SK-N-MC (cell line): ENCODE results near the gene SNAPC4.
"Not testable (repeated sequence)": the region's sequence is repeated elsewhere in the genome, so short reads cannot be mapped to it uniquely, and the experiment has no call there.

ENCODE experiments used
- DNase-seq: peaks from one replicate; pipeline ENCODE4 v3.0.0-alpha.2; 2011; ENCODE audit warnings: low read depth, low spot score
- H3K27ac ChIP-seq: fragments of 200-600 bp; sonication (generic); 2 replicates; pipeline ENCODE4 v1.5.1; 2016; ENCODE audit warnings: mixed run types
- H3K36me3 ChIP-seq: fragments of 200-600 bp; sonication (generic); 2 replicates; pipeline ENCODE4 v1.6.1; 2017; ENCODE audit warnings: antibody characterized with exemption, low read length, mixed read lengths; ENCODE audit not compliant: insufficient read depth
- H3K4me3 ChIP-seq: fragments of 200-600 bp; sonication (generic); 2 replicates; pipeline ENCODE4 v1.5.1; 2016
- H3K9ac ChIP-seq: fragments of 200-600 bp; sonication (generic); 2 replicates; pipeline ENCODE4 v1.8.0; 2017; ENCODE audit warnings: mixed run types, mixed read lengths; ENCODE audit not compliant: insufficient read length
- H3K9me3 ChIP-seq: fragments of 200-600 bp; sonication (generic); 2 replicates; pipeline ENCODE4 v1.6.1; 2017; ENCODE audit warnings: low read depth, mild to moderate bottlenecking, antibody characterized with exemption, low read length, moderate library complexity, mixed read lengths
- EZH2 ChIP-seq: fragments of 200-600 bp; sonication (generic); IDR thresholded peaks from one replicate; pipeline ENCODE4 v1.6.1; 2017; ENCODE audit warnings: antibody characterized with exemption
- FOXP2 ChIP-seq: optimal IDR thresholded peaks from 2 replicates; pipeline ENCODE3; 2011; ENCODE audit warnings: mild to moderate bottlenecking, moderate library complexity; ENCODE audit not compliant: insufficient read depth; ENCODE audit errors: extremely low read length, control extremely low read depth
- POLR2AphosphoS5 ChIP-seq: IDR thresholded peaks from 2 replicates; pipeline ENCODE4 v1.6.1; 2012; ENCODE audit warnings: mild to moderate bottlenecking, low read depth, low read length, borderline replicate concordance

The SNAPC4 gene

GRCh38 chr9:136429683-136430491, 29.9 kb upstream of the SNAPC4 start:
- Histone ChIP-seq H3K9me3 (no peaks in the 10 kb centered on the region), H3K27ac (no peak overlapping the region), H3K9ac (no peak overlapping the region), H3K36me3 (no peaks in the 10 kb centered on the region; the same call in 1 of the 2 replicates), H3K4me3 (no peak overlapping the region)
- DNase-seq = no peak
- TF ChIP-seq EZH2 = no peak

DNA sequence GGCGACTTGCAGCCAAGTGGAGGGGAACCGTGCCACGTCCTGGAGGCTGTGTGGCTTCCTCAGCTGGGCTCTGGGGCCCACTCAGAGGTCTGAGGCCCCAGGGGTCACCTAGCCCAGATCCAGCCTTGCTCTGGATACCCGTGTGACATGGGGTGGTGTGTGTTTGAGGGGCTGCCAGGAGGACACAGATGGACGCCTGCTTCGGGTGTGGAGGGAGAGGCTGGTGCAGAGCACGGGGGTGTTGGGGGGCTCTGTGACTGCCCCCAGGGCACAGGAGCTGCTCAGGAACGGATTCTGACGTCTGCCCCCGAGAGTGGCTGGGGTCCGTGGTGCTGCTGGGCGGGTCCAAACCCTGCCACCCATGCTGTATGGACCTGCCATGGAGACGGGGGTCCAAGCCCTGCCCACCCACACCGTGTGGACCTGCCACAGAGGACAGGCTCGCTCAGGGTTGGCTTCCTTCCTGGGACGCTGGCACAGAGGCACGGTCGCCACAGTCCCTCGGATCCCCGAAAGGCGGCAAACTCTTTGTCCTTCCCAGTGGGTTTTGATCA, 29.2 kb upstream of the SNAPC4 start:
- peaks cover 4% of the 10 kb centered on the region; the same call in 1 of the 2 replicates for H3K36me3 ChIP-seq
- no peak for DNase-seq
- no peak overlapping the region for H3K27ac ChIP-seq
- no peak; the same call in 1 of the 2 replicates for TF ChIP-seq POLR2AphosphoS5
- H3K9ac ChIP-seq = no peak overlapping the region
- no peaks in the 10 kb centered on the region for H3K9me3 ChIP-seq
- no peak overlapping the region for H3K4me3 ChIP-seq

DNA sequence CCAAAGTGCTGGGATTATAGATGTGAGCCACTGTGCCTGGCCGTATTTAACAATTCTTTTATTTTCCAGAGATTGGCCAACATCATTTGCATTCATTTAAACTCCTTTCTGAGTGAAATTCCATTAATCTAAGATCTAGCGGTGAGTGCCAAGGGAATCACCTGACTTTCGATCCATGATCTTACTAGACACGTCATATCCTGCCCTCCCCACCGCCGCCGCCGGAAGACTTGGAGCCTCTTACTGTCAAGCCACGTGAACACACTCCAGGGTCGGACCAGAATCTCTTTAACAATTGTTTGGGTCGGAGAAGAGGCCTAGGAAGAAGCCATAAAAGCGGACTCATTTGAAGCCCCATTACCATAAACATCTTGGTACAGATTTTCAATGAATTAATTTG, 26.8 kb upstream of the SNAPC4 start:
- DNase-seq = no peak
- Histone ChIP-seq H3K27ac (no peak overlapping the region), H3K9ac (no peak overlapping the region), H3K4me3 (no peak overlapping the region), H3K9me3 (no peaks in the 10 kb centered on the region), H3K36me3 (peaks cover 24% of the 10 kb centered on the region; the same call in 1 of the 2 replicates)
- no peak for TF ChIP-seq FOXP2
- TF ChIP-seq EZH2 = no peak

- H3K27ac ChIP-seq, H3K9ac ChIP-seq, H3K9me3 ChIP-seq, H3K4me3 ChIP-seq, DNase-seq: not testable (repeated sequence)
- peaks cover 35% of the 10 kb centered on the region; the same call in 1 of the 2 replicates for H3K36me3 ChIP-seq
Observed at GRCh38 chr9:136425367-136425766, 25.4 kb upstream of the SNAPC4 start.

- no peak for DNase-seq
- Histone ChIP-seq H3K27ac (peak overlapping the region; percentile 46; the same call in 1 of the 2 replicates), H3K9me3 (no peaks in the 10 kb centered on the region), H3K36me3 (peaks cover 36% of the 10 kb centered on the region; the same call in 1 of the 2 replicates), H3K9ac (no peak overlapping the region), H3K4me3 (no peak overlapping the region)
- TF ChIP-seq POLR2AphosphoS5 (no peak), FOXP2 (no peak), EZH2 (no peak)
Observed at GRCh38 chr9:136424750-136425362, 24.9 kb upstream of the SNAPC4 start.

- no peak for DNase-seq
- peaks cover 49% of the 10 kb centered on the region; the same call in 1 of the 2 replicates for H3K36me3 ChIP-seq
- H3K9ac ChIP-seq = no peak overlapping the region
- no peaks in the 10 kb centered on the region for H3K9me3 ChIP-seq
- H3K27ac ChIP-seq = no peak overlapping the region
- TF ChIP-seq POLR2AphosphoS5 (no peak), EZH2 (no peak), FOXP2 (no peak)
- H3K4me3 ChIP-seq = no peak overlapping the region
Observed at GRCh38 chr9:136423432-136424146, 23.6 kb upstream of the SNAPC4 start.

- TF ChIP-seq POLR2AphosphoS5 = no peak
- no peak for TF ChIP-seq FOXP2
- no peak for TF ChIP-seq EZH2
- Histone ChIP-seq H3K4me3 (no peak overlapping the region), H3K9me3 (no peaks in the 10 kb centered on the region), H3K36me3 (peaks cover 56% of the 10 kb centered on the region; the same call in 1 of the 2 replicates), H3K27ac (no peak overlapping the region), H3K9ac (no peak overlapping the region)
- no peak for DNase-seq
Observed at GRCh38 chr9:136422876-136423275, 22.9 kb upstream of the SNAPC4 start.

DNA sequence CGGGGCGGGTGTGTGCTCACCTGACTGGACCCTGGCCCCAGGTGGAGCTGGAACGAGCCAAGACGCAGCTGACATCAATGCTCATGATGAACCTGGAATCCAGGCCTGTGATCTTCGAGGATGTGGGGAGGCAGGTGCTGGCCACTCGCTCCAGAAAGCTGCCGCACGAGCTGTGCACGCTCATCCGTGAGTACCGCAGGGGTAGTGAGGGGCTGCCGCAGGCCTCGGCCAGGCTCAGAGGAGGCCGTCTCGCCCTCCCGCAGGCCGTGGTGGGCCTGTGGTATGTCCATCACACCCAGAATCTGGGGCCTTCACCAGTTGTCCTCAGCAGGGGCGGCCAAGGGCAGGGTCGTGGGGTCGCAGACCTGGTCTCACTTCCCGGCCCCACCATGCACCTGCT, 21.8 kb upstream of the SNAPC4 start:
- Histone ChIP-seq H3K36me3 (peaks cover 63% of the 10 kb centered on the region; the same call in 1 of the 2 replicates), H3K9me3 (no peaks in the 10 kb centered on the region), H3K27ac (no peak overlapping the region), H3K4me3 (no peak overlapping the region), H3K9ac (no peak overlapping the region)
- no peak for DNase-seq
- TF ChIP-seq FOXP2 (no peak), POLR2AphosphoS5 (no peak), EZH2 (no peak)
